GM21576 (cell line): ENCODE results near the gene PPIL4.
A peak's percentile ranks its signal among the peaks of the same experiment; 100 is the strongest.

Experiments used
- ATAC-seq: cut with Tn5 transposase; IDR thresholded peaks from one replicate; pipeline ENCODE4 v1.9.1; 2021; ENCODE audit warnings: mild to moderate bottlenecking, moderate library complexity; ENCODE audit not compliant: unreplicated experiment

Gene PPIL4, protein sequence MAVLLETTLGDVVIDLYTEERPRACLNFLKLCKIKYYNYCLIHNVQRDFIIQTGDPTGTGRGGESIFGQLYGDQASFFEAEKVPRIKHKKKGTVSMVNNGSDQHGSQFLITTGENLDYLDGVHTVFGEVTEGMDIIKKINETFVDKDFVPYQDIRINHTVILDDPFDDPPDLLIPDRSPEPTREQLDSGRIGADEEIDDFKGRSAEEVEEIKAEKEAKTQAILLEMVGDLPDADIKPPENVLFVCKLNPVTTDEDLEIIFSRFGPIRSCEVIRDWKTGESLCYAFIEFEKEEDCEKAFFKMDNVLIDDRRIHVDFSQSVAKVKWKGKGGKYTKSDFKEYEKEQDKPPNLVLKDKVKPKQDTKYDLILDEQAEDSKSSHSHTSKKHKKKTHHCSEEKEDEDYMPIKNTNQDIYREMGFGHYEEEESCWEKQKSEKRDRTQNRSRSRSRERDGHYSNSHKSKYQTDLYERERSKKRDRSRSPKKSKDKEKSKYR

DNA sequence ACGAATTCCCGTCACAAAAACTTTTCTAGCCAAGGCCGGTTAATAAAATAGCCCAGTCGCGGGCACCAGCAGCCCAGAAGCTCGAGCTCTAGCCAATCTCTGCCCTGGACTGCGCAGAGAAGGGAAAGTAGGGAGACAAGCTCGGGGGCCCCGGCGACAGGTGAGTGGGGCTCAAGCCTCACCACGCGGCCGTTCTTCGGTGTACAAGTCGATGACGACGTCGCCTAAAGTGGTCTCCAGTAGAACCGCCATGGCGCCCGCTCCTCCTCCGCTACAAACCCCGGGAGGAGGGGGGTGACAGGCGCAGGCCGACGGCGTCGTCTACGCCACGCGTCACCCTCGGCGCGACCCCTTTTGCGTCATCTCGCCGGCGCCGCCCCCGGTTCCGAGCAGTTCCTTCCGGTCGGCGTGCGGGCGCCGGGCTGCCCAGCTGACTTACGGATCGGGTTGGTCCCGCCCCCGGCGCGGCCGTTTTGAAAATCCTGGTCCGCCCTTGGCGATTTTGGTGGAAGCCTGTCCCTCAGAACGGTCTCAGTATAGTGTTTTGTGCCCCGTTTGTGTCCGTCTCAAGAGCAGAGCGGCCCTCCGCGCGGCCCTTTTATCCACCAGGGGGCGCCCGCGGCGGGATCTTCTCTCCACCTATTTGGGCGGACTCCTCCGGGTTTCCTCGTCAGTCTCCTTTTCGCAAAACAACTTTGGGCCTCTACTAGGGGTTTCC, at the start of gene PPIL4:
PPIL4 (minus strand) TSS at position 290 of the 718 bp plus-strand sequence; CDS start at position 252, 38 bp downstream.
- peak; percentile 90 for ATAC-seq

DNA sequence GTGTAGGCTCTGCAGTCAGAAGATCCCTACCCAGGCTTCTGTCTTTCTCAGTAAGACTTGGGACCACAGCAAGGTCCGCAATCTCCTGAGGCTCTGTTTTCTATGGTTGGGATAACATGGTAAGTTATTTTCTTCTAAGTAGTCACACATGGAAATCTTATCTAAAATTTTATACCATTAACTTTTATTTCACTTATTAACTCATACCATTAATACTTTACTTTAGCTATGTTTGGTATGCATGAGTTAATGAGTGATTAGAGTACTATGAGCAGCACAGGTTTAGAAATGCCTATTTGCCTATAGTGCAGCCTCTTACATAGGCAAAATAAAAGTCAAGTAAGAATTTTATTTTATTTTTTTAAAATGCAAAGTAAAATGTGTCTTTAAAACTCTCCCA, 47.6 kb upstream of the PPIL4 start:
- ATAC-seq: no peak

DNA sequence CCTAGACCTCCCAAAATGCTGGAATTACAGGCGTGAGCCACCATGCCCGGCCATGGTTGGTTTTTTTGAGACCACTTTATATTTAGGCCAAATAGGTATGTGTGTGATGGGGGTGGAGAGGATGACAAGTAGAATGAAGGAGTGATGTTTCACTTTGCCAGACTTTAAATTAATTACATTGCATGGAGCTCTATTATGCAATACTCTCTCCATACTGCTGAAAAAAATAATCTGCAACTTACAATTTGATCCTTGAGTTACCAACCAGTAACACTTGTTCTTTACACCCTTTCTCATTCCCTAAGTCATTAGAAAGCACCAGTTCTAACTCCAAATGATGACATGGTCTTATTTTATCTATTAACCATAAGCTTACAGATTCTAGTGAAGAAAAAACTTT, 47.1 kb upstream of the PPIL4 start:
- ATAC-seq: no peak

- ATAC-seq: no peak
Observed at GRCh38 chr6:149586149-149586548, 40.3 kb upstream of the PPIL4 start.

GRCh38 chr6:149581349-149581748, 35.5 kb upstream of the PPIL4 start:
- ATAC-seq: no peak

GRCh38 chr6:149580880-149581279, 35.0 kb upstream of the PPIL4 start:
- no peak for ATAC-seq

GRCh38 chr6:149567945-149568585, 22.2 kb upstream of the PPIL4 start:
- ATAC-seq: no peak

- no peak for ATAC-seq
Observed at GRCh38 chr6:149567194-149567586, 21.3 kb upstream of the PPIL4 start.

GRCh38 chr6:149566410-149567193, 20.8 kb upstream of the PPIL4 start:
- peak; percentile 16 for ATAC-seq

- ATAC-seq: peak; percentile 75
Observed at GRCh38 chr6:149565527-149566409, 19.9 kb upstream of the PPIL4 start, which contains the start of gene GINM1. Gene GINM1 (plus strand): TSS chr6:149566375. CDS start chr6:149566415, 40 bp downstream.

- no peak for ATAC-seq
Observed at GRCh38 chr6:149563928-149564325, 18.1 kb upstream of the PPIL4 start.

DNA sequence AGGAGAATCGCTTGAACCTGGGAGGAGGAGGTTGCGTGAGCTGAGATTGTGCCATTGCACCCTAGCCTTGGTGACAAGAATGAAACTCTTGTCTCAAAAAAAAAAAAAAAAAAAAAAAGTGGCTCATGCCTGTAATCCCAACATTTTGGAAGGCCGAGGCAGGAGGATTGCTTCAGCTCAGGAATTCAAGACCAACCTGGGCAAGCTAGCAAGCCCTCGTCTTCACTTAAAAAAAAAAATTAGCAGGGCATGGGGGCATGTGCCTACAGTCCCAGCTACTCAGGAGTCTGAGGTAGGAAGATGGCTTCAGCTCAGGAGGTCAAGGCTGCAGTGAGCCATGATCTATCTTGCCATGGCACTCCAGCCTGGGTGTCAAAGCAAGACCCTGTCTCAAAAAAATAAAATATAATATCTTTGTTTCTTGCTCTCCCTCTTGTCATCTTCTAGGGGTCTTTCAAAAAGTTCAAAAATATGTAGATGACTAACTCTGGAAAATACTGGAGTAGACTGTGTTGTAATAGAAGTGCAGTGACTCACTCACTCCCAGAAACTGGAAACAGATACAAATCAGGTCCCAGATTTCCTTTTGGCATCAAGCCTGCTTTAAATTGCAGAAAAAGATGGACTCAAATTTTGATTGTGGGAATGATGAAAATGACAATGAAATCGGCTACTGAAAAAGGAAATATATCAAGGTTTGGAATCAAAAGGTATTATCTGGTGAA, 17.5 kb upstream of the PPIL4 start:
- no peak for ATAC-seq

- ATAC-seq: no peak
Observed at GRCh38 chr6:149560736-149561135, 14.9 kb upstream of the PPIL4 start.

GRCh38 chr6:149559389-149559788, 13.5 kb upstream of the PPIL4 start:
- no peak for ATAC-seq

DNA sequence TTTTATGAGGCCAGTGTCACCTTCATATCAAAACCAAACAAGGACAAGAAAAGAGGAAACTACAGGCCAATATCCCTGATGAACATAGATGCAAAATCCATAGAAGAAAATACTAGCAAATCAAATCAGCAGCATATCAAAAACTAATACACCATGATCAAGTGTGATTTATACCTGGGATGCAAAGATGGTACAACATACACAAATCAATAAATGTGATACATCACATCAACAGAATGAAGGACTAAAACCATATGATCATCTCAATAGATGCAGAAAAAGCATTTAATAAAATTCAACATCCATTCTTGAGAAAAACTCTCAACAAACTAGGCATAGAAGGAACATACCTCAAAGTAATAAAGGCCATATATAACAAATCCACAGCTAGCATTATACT, 12.2 kb upstream of the PPIL4 start:
- ATAC-seq: no peak

- ATAC-seq: no peak
Observed at GRCh38 chr6:149551920-149552319, 6.1 kb upstream of the PPIL4 start.

GRCh38 chr6:149545258-149545753, 537 bp downstream of the PPIL4 start:
- ATAC-seq: no peak

DNA sequence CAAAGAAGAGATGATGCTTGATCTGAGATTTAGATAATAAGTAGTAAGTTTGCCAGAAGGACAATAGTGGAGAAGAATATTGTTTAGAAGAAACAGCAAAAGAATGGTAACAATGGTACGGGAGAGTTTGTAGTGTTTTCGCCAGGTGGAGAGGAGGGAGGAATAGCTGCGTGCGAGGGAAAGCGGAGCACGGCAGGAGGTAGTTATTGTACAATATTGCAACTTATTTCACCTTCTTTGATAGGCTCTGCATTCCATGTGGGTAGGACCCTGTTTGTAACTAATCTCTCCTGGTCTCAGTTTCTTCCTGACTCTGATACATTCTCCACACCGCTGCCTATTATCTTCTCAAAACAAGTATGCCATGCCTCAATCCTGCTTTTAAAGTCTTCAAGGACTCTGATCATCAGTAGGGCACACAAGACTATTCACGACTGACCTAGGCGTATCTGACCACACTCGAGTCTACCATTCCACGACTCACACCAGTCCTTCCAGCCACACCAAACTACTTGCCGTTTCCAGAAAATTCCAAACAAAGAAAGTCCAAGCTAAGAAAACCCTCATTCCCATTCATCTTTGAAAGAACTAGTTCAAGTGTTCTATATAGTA, 1.1 kb downstream of the PPIL4 start:
- no peak for ATAC-seq
